ENCODE measurements around the gene STX16. TPM values are rescaled to one million over a fixed set of nuclear protein-coding genes. Genes with fewer than 3 reads are reported as not detected.

Gene STX16
- total RNA-seq, 1 donor from 2014 or later, result 67.8 TPM

- Histone ChIP-seq H3K27ac (peak overlapping the region; percentile 21), H3K36me3 (peaks cover 34% of the 10 kb centered on the region), H3K9me3 (no peaks in the 10 kb centered on the region), H3K4me3 (no peak overlapping the region), H3K27me3 (ENCODE audit: low read depth) (no peaks in the 10 kb centered on the region), H3K4me1 (peaks cover 40% of the 10 kb centered on the region)
- intact Hi-C loops (cut with DNase I), result no loop called here
- TF ChIP-seq CTCF (IDR thresholded peaks at IDR 0.05), result no peak
- ATAC-seq (peak in 1 of 2 donors; percentile 40), DNase-seq (no peak)
Measured at GRCh38 chr20:58661598-58662473, 10.8 kb downstream of the STX16 start.

- intact Hi-C loops (cut with DNase I), result no loop called here
Measured at GRCh38 chr20:58664331-58664730, 13.2 kb downstream of the STX16 start.

GRCh38 chr20:58664883-58665282 lies 13.8 kb downstream of the STX16 start:
- ATAC-seq, result no peak
- Histone ChIP-seq H3K27ac (no peak overlapping the region), H3K27me3 (ENCODE audit: low read depth) (no peaks in the 10 kb centered on the region), H3K4me1 (peaks cover 18% of the 10 kb centered on the region), H3K36me3 (peaks cover 57% of the 10 kb centered on the region), H3K9me3 (no peaks in the 10 kb centered on the region), H3K4me3 (no peak overlapping the region)
- intact Hi-C loops (cut with DNase I), result no loop called here
- TF ChIP-seq CTCF (IDR thresholded peaks at IDR 0.05), result no peak
- DNase-seq, result no peak

More at GRCh38 chr20:58664331-58664730, 13.2 kb downstream of the STX16 start:
- peaks cover 21% of the 10 kb centered on the region for H3K4me1 ChIP-seq
- no peaks in the 10 kb centered on the region for H3K9me3 ChIP-seq
- H3K27me3 ChIP-seq (ENCODE audit: low read depth), result no peaks in the 10 kb centered on the region
- DNase-seq (no peak), ATAC-seq (no peak)
- H3K36me3 ChIP-seq, result peaks cover 51% of the 10 kb centered on the region
- H3K4me3 ChIP-seq, result no peak overlapping the region
- no peak for TF ChIP-seq CTCF (IDR thresholded peaks at IDR 0.05)
- no peak overlapping the region for H3K27ac ChIP-seq

GRCh38 chr20:58665606-58666005 lies 14.5 kb downstream of the STX16 start:
- Histone ChIP-seq H3K27me3 (ENCODE audit: low read depth) (no peaks in the 10 kb centered on the region), H3K36me3 (peaks cover 64% of the 10 kb centered on the region), H3K4me1 (peaks cover 19% of the 10 kb centered on the region), H3K9me3 (no peaks in the 10 kb centered on the region), H3K4me3 (no peak overlapping the region), H3K27ac (no peak overlapping the region)
- no peak for ATAC-seq
- no peak for DNase-seq
- TF ChIP-seq CTCF (IDR thresholded peaks at IDR 0.05), result no peak
- intact Hi-C loops (cut with DNase I), result no loop called here

- H3K27ac ChIP-seq, result no peak overlapping the region
- ATAC-seq (no peak), DNase-seq (no peak)
- no peak overlapping the region for H3K4me3 ChIP-seq
- H3K4me1 ChIP-seq, result peaks cover 12% of the 10 kb centered on the region
- intact Hi-C loops (cut with DNase I), result no loop called here
- TF ChIP-seq CTCF (IDR thresholded peaks at IDR 0.05), result no peak
- no peaks in the 10 kb centered on the region for H3K27me3 ChIP-seq (ENCODE audit: low read depth)
- no peaks in the 10 kb centered on the region for H3K9me3 ChIP-seq
- peaks cover 66% of the 10 kb centered on the region for H3K36me3 ChIP-seq
Measured at GRCh38 chr20:58666702-58667101, 15.6 kb downstream of the STX16 start.

Measured in lower lobe of right lung (tissue), 2 donors.